GM23248 (cell line): ENCODE data around the gene MARCO.

ENCODE experiments used
- EZH2 ChIP-seq: fragments of 200-600 bp; sonication (generic); IDR thresholded peaks from 2 replicates; pipeline ENCODE4 v1.6.1; 2018; ENCODE audit warnings: antibody characterized with exemption, mild to moderate bottlenecking; ENCODE audit not compliant: insufficient read depth, poor library complexity, severe bottlenecking
- EZH2phosphoT487 ChIP-seq: fragments of 200-600 bp; sonication (generic); IDR thresholded peaks from 2 replicates; pipeline ENCODE4 v1.6.1; 2018; ENCODE audit warnings: antibody characterized with exemption, moderate library complexity, mild to moderate bottlenecking, low read depth; ENCODE audit not compliant: insufficient read depth

- no peak for TF ChIP-seq EZH2
- no peak for TF ChIP-seq EZH2phosphoT487
Observed at GRCh38 chr2:119012345-119013301, 70.6 kb downstream of the MARCO start.
